SU-DHL-6 (cell line): ENCODE results near the gene GIMD1.

Source experiments
- EZH2phosphoT487 ChIP-seq: fragments of 200-600 bp; sonication (generic), shearing (Covaris generic); conservative IDR thresholded peaks from 2 replicates; pipeline ENCODE4 v1.6.1; 2018; ENCODE audit warnings: mild to moderate bottlenecking, antibody characterized with exemption, low read length, moderate library complexity, mixed read lengths
- TF ChIP-seq, protein P1 (sequence below): fragments of 200-600 bp; sonication (generic); IDR thresholded peaks from one replicate; pipeline ENCODE4 v1.5.1; 2017; ENCODE audit warnings: antibody characterized with exemption, mild to moderate bottlenecking, low read length, moderate library complexity; ENCODE audit not compliant: insufficient read depth, poor library complexity, severe bottlenecking

GRCh38 chr4:106312377-106312776 lies 56.2 kb downstream of the GIMD1 start:
- TF ChIP-seq, protein P1, sequence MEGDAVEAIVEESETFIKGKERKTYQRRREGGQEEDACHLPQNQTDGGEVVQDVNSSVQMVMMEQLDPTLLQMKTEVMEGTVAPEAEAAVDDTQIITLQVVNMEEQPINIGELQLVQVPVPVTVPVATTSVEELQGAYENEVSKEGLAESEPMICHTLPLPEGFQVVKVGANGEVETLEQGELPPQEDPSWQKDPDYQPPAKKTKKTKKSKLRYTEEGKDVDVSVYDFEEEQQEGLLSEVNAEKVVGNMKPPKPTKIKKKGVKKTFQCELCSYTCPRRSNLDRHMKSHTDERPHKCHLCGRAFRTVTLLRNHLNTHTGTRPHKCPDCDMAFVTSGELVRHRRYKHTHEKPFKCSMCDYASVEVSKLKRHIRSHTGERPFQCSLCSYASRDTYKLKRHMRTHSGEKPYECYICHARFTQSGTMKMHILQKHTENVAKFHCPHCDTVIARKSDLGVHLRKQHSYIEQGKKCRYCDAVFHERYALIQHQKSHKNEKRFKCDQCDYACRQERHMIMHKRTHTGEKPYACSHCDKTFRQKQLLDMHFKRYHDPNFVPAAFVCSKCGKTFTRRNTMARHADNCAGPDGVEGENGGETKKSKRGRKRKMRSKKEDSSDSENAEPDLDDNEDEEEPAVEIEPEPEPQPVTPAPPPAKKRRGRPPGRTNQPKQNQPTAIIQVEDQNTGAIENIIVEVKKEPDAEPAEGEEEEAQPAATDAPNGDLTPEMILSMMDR = no peak
- TF ChIP-seq EZH2phosphoT487 = no peak
